DND-41 (cell line): Measurements from ENCODE around the gene CFAP77.

ENCODE experiments used
- CTCF ChIP-seq: IDR thresholded peaks from 2 replicates; pipeline ENCODE4 v1.5.1; 2012; ENCODE audit warnings: borderline replicate concordance, low read length, moderate library complexity, mild to moderate bottlenecking; ENCODE audit not compliant: poor library complexity, severe bottlenecking; ENCODE audit errors: extremely low read depth
- EZH2 ChIP-seq: IDR thresholded peaks from 3 replicates; pipeline ENCODE4 v1.6.1; 2012; ENCODE audit warnings: borderline replicate concordance, low read depth, mild to moderate bottlenecking, moderate library complexity, low read length, inconsistent platforms; ENCODE audit not compliant: severe bottlenecking

- TF ChIP-seq EZH2 (no peak), CTCF (no peak)
Measured at GRCh38 chr9:132447346-132447745, 37.3 kb downstream of the CFAP77 start.
